IPS-20b (cell line): ENCODE measurements around the gene ODAD4.

Experiments
- H3K27ac ChIP-seq: one replicate; pipeline ENCODE4 v1.5.1; 2013; ENCODE audit warnings: low read length
- H3K27me3 ChIP-seq: 2 replicates; pipeline ENCODE4 v1.6.1; 2013; ENCODE audit warnings: mild to moderate bottlenecking, low read length, inconsistent platforms; ENCODE audit not compliant: insufficient read depth
- H3K36me3 ChIP-seq: 2 replicates; pipeline ENCODE4 v1.6.1; 2013; ENCODE audit warnings: low read depth, mild to moderate bottlenecking, inconsistent platforms, low read length, moderate library complexity; ENCODE audit not compliant: insufficient read depth
- H3K4me1 ChIP-seq: 2 replicates; pipeline ENCODE4 v1.6.1; 2013; ENCODE audit warnings: mild to moderate bottlenecking, control low read depth, inconsistent platforms, low read length, moderate library complexity; ENCODE audit not compliant: insufficient read depth
- H3K4me3 ChIP-seq: 2 replicates; pipeline ENCODE4 v1.5.1; 2013; ENCODE audit warnings: mild to moderate bottlenecking, low read length, inconsistent platforms
- H3K9ac ChIP-seq: 2 replicates; pipeline ENCODE4 v1.6.1; 2013; ENCODE audit warnings: low read depth, mild to moderate bottlenecking, inconsistent platforms, low read length, moderate library complexity
- H3K9me3 ChIP-seq: 2 replicates; pipeline ENCODE4 v1.6.1; 2013; ENCODE audit warnings: mild to moderate bottlenecking, low read depth, low read length, inconsistent platforms; ENCODE audit not compliant: insufficient read depth

The ODAD4 gene

GRCh38 chr17:41977991-41978390 lies 47.6 kb downstream of the ODAD4 start:
- Histone ChIP-seq H3K4me3 (no peak overlapping the region), H3K27ac (no peak overlapping the region), H3K27me3 (no peaks in the 10 kb centered on the region), H3K36me3 (peaks cover 94% of the 10 kb centered on the region), H3K9me3 (no peaks in the 10 kb centered on the region), H3K4me1 (no peaks in the 10 kb centered on the region), H3K9ac (no peak overlapping the region)

- no peak overlapping the region for H3K27ac ChIP-seq
- no peak overlapping the region for H3K4me3 ChIP-seq
- H3K36me3 ChIP-seq = peaks cover 92% of the 10 kb centered on the region
- no peaks in the 10 kb centered on the region for H3K27me3 ChIP-seq
- H3K9me3 ChIP-seq = no peaks in the 10 kb centered on the region
- H3K9ac ChIP-seq = no peak overlapping the region
- H3K4me1 ChIP-seq = no peaks in the 10 kb centered on the region
Observed at GRCh38 chr17:41982026-41982760, 51.8 kb downstream of the ODAD4 start.

- no peak overlapping the region for H3K9ac ChIP-seq
- H3K36me3 ChIP-seq = peaks cover 96% of the 10 kb centered on the region
- no peaks in the 10 kb centered on the region for H3K4me1 ChIP-seq
Observed at GRCh38 chr17:41984454-41984853, 54.0 kb downstream of the ODAD4 start.

GRCh38 chr17:41985919-41986318 lies 55.5 kb downstream of the ODAD4 start:
- H3K4me3 ChIP-seq = no peak overlapping the region
- H3K27me3 ChIP-seq = no peaks in the 10 kb centered on the region
- no peaks in the 10 kb centered on the region for H3K9me3 ChIP-seq
- no peak overlapping the region for H3K27ac ChIP-seq
- no peaks in the 10 kb centered on the region for H3K4me1 ChIP-seq
- no peak overlapping the region for H3K9ac ChIP-seq
- peaks cover 97% of the 10 kb centered on the region for H3K36me3 ChIP-seq

More at GRCh38 chr17:41984454-41984853, 54.0 kb downstream of the ODAD4 start:
- H3K9me3 ChIP-seq = no peaks in the 10 kb centered on the region
- no peak overlapping the region for H3K4me3 ChIP-seq
- H3K27ac ChIP-seq = no peak overlapping the region
- H3K27me3 ChIP-seq = no peaks in the 10 kb centered on the region

GRCh38 chr17:41986634-41987033 lies 56.2 kb downstream of the ODAD4 start:
- H3K27ac ChIP-seq = no peak overlapping the region
- no peak overlapping the region for H3K4me3 ChIP-seq
- H3K4me1 ChIP-seq = no peaks in the 10 kb centered on the region
- H3K9ac ChIP-seq = no peak overlapping the region
- H3K27me3 ChIP-seq = no peaks in the 10 kb centered on the region
- H3K9me3 ChIP-seq = no peaks in the 10 kb centered on the region
- peaks cover 97% of the 10 kb centered on the region for H3K36me3 ChIP-seq

- Histone ChIP-seq H3K4me1 (no peaks in the 10 kb centered on the region), H3K9me3 (no peaks in the 10 kb centered on the region), H3K27ac (no peak overlapping the region), H3K27me3 (no peaks in the 10 kb centered on the region), H3K36me3 (peaks cover 97% of the 10 kb centered on the region), H3K9ac (no peak overlapping the region), H3K4me3 (no peak overlapping the region)
Observed at GRCh38 chr17:41987642-41988041, 57.2 kb downstream of the ODAD4 start.

GRCh38 chr17:41988418-41988817 lies 58.0 kb downstream of the ODAD4 start:
- Histone ChIP-seq H3K36me3 (peaks cover 97% of the 10 kb centered on the region), H3K27me3 (no peaks in the 10 kb centered on the region), H3K4me1 (no peaks in the 10 kb centered on the region), H3K9ac (no peak overlapping the region), H3K4me3 (no peak overlapping the region), H3K27ac (no peak overlapping the region), H3K9me3 (no peaks in the 10 kb centered on the region)

- no peak overlapping the region for H3K27ac ChIP-seq
- no peak overlapping the region for H3K9ac ChIP-seq
- peaks cover 96% of the 10 kb centered on the region for H3K36me3 ChIP-seq
- H3K4me3 ChIP-seq = no peak overlapping the region
- H3K4me1 ChIP-seq = no peaks in the 10 kb centered on the region
- no peaks in the 10 kb centered on the region for H3K9me3 ChIP-seq
- H3K27me3 ChIP-seq = no peaks in the 10 kb centered on the region
Observed at GRCh38 chr17:41989702-41990419, 59.4 kb downstream of the ODAD4 start.

GRCh38 chr17:41992576-41992975 lies 62.2 kb downstream of the ODAD4 start:
- Histone ChIP-seq H3K4me1 (no peaks in the 10 kb centered on the region), H3K36me3 (peaks cover 96% of the 10 kb centered on the region), H3K9me3 (no peaks in the 10 kb centered on the region), H3K27me3 (no peaks in the 10 kb centered on the region), H3K9ac (no peak overlapping the region), H3K27ac (no peak overlapping the region), H3K4me3 (no peak overlapping the region)

GRCh38 chr17:41996855-41997164 lies 66.4 kb downstream of the ODAD4 start:
- Histone ChIP-seq H3K36me3 (peaks cover 91% of the 10 kb centered on the region), H3K27ac (no peak overlapping the region), H3K9me3 (no peaks in the 10 kb centered on the region), H3K4me1 (no peaks in the 10 kb centered on the region), H3K9ac (no peak overlapping the region), H3K27me3 (no peaks in the 10 kb centered on the region), H3K4me3 (no peak overlapping the region)

- Histone ChIP-seq H3K9me3 (no peaks in the 10 kb centered on the region), H3K9ac (no peak overlapping the region), H3K4me1 (no peaks in the 10 kb centered on the region), H3K4me3 (no peak overlapping the region), H3K36me3 (peaks cover 91% of the 10 kb centered on the region), H3K27me3 (no peaks in the 10 kb centered on the region), H3K27ac (no peak overlapping the region)
Observed at GRCh38 chr17:41998497-41998896, 68.1 kb downstream of the ODAD4 start.

GRCh38 chr17:42000413-42001133 lies 70.2 kb downstream of the ODAD4 start:
- Histone ChIP-seq H3K4me3 (no peak overlapping the region), H3K27me3 (no peaks in the 10 kb centered on the region), H3K4me1 (no peaks in the 10 kb centered on the region), H3K36me3 (peaks cover 82% of the 10 kb centered on the region), H3K9ac (no peak overlapping the region), H3K9me3 (no peaks in the 10 kb centered on the region), H3K27ac (no peak overlapping the region)
